ENCODE results near the gene TREML1. TPM values are rescaled to one million over a fixed set of nuclear protein-coding genes. Genes with fewer than 3 reads are reported as not detected.

TREML1 gene
- polyA plus RNA-seq, 1 experiment = not detected

DNA sequence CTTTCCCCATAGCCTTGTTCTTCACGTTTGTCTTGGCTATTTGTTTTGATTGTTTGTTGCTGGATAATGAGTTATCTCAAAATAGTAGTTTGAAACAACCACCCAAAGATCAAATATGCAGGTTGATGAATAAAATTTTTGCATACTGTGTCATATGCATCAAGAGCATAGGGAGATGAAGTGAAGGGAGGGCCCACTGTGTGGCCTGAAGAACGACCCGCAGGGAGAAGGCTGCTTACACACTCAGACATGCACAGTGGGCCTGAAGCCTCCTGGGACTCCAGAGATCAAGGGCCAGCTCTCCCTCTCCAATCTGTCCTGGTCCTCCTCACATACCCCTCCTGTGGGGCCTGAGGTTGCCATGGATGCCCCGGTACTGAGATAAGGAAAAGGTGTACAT lies 25.0 kb upstream of the TREML1 start:
- ChIA-PET POLR2A (no interaction called here), CTCF (interaction anchor here (5.4 kb wide), 1 partner anchor 87 kb away, joined by 83 read pairs; no protein-coding TSS in a partner anchor)
- peaks cover 5% of the 10 kb centered on the region for H3K27me3 ChIP-seq (ENCODE audit: control insufficient read depth, insufficient read depth, low read length)
- DNase-seq (ENCODE audit: low read depth, low spot score) = no peak
- H3K4me3 ChIP-seq (ENCODE audit: low read depth, low read length) = no peak overlapping the region
- no peaks in the 10 kb centered on the region for H3K9me3 ChIP-seq (ENCODE audit: control insufficient read depth, insufficient read depth, low read length)
- no peak for TF ChIP-seq CTCF (IDR thresholded peaks at IDR 0.05; ENCODE audit: low read depth, low read length)
- H3K27ac ChIP-seq (ENCODE audit: low read depth, low read length) = no peak overlapping the region

- no peak overlapping the region for H3K4me3 ChIP-seq (ENCODE audit: low read depth, low read length)
- TF ChIP-seq CTCF (IDR thresholded peaks at IDR 0.05; ENCODE audit: low read depth, low read length) = no peak
- H3K9me3 ChIP-seq (ENCODE audit: control insufficient read depth, insufficient read depth, low read length) = no peaks in the 10 kb centered on the region
- ChIA-PET CTCF (interaction anchor here (1.8 kb wide), 1 partner anchor 85 kb away, joined by 6 read pairs; no protein-coding TSS in a partner anchor), POLR2A (no interaction called here)
- DNase-seq (ENCODE audit: low read depth, low spot score) = no peak
- no peak overlapping the region for H3K27ac ChIP-seq (ENCODE audit: low read depth, low read length)
- peaks cover 5% of the 10 kb centered on the region for H3K27me3 ChIP-seq (ENCODE audit: control insufficient read depth, insufficient read depth, low read length)
These were observed 23.5 kb upstream of the TREML1 start for GRCh38 chr6:41177695-41178094.

- TF ChIP-seq CTCF (IDR thresholded peaks at IDR 0.05; ENCODE audit: low read depth, low read length) = no peak
- Histone ChIP-seq H3K4me3 (ENCODE audit: low read depth, low read length) (no peak overlapping the region), H3K27me3 (ENCODE audit: control insufficient read depth, insufficient read depth, low read length) (peaks cover 5% of the 10 kb centered on the region), H3K9me3 (ENCODE audit: control insufficient read depth, insufficient read depth, low read length) (no peaks in the 10 kb centered on the region), H3K27ac (ENCODE audit: low read depth, low read length) (no peak overlapping the region)
- ChIA-PET CTCF (interaction anchor here (1.8 kb wide), 1 partner anchor 85 kb away, joined by 6 read pairs; no protein-coding TSS in a partner anchor), POLR2A (no interaction called here)
- DNase-seq (ENCODE audit: low read depth, low spot score) = no peak
These were observed 23.1 kb upstream of the TREML1 start for GRCh38 chr6:41177287-41177686.

- TF ChIP-seq CTCF (IDR thresholded peaks at IDR 0.05; ENCODE audit: low read depth, low read length) = no peak
- no peak overlapping the region for H3K27ac ChIP-seq (ENCODE audit: low read depth, low read length)
- POLR2A ChIA-PET = no interaction called here
- DNase-seq (ENCODE audit: low read depth, low spot score) = no peak
- no peaks in the 10 kb centered on the region for H3K9me3 ChIP-seq (ENCODE audit: control insufficient read depth, insufficient read depth, low read length)
- CTCF ChIA-PET = interaction anchor here (1.8 kb wide), 1 partner anchor 83 kb away, joined by 6 read pairs; no protein-coding TSS in a partner anchor
- H3K27me3 ChIP-seq (ENCODE audit: control insufficient read depth, insufficient read depth, low read length) = peaks cover 5% of the 10 kb centered on the region
- H3K4me3 ChIP-seq (ENCODE audit: low read depth, low read length) = no peak overlapping the region
These were observed 22.0 kb upstream of the TREML1 start for GRCh38 chr6:41176189-41176588.

DNA sequence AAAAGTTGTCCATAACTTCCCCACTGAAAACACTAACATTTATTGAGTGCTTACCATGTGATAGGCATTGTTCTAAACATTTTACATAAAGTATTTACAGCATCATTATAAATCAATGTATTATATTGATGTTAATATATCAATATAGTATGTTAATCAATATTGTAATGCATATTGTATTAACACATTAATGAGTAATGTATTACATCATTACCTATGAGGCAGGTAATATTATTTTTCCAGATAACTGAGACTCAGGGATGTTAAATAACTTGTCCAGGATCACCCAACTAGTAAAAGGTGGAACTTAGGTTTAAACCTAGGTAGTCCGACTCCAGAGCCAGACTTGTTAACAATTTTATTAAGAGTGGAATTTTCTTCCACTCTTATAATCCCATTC lies 20.9 kb upstream of the TREML1 start:
- no peak for TF ChIP-seq CTCF (IDR thresholded peaks at IDR 0.05; ENCODE audit: low read depth, low read length)
- Histone ChIP-seq H3K27me3 (ENCODE audit: control insufficient read depth, insufficient read depth, low read length) (peaks cover 5% of the 10 kb centered on the region), H3K27ac (ENCODE audit: low read depth, low read length) (no peak overlapping the region), H3K4me3 (ENCODE audit: low read depth, low read length) (no peak overlapping the region), H3K9me3 (ENCODE audit: control insufficient read depth, insufficient read depth, low read length) (no peaks in the 10 kb centered on the region)
- ChIA-PET POLR2A (no interaction called here), CTCF (no interaction called here)
- DNase-seq (ENCODE audit: low read depth, low spot score) = no peak
